Umbilical cord (tissue), 2 donors: ENCODE measurements around the gene SULT1A4. TPM values are rescaled to one million over a fixed set of nuclear protein-coding genes. Genes with fewer than 3 reads are reported as not detected.
"Not testable (repeated sequence)": the region's sequence is repeated elsewhere in the genome, so short reads cannot be mapped to it uniquely, and the experiment has no call there.

Experiments
- DNase-seq: peaks from one replicate; pipeline ENCODE4 v3.0.0-alpha.2; 2015; ENCODE audit warnings: low spot score
- total RNA-seq: library from RNA; depleted of rRNA; stranded (reverse); fragments of >200 nt; gene quantifications from one replicate; pipeline ENCODE4 v1.2.3, GENCODE V29; 2014; ENCODE audit warnings: low replicate concordance; ENCODE audit not compliant: insufficient read depth

The SULT1A4 gene
- 3.4 TPM for total RNA-seq

DNA sequence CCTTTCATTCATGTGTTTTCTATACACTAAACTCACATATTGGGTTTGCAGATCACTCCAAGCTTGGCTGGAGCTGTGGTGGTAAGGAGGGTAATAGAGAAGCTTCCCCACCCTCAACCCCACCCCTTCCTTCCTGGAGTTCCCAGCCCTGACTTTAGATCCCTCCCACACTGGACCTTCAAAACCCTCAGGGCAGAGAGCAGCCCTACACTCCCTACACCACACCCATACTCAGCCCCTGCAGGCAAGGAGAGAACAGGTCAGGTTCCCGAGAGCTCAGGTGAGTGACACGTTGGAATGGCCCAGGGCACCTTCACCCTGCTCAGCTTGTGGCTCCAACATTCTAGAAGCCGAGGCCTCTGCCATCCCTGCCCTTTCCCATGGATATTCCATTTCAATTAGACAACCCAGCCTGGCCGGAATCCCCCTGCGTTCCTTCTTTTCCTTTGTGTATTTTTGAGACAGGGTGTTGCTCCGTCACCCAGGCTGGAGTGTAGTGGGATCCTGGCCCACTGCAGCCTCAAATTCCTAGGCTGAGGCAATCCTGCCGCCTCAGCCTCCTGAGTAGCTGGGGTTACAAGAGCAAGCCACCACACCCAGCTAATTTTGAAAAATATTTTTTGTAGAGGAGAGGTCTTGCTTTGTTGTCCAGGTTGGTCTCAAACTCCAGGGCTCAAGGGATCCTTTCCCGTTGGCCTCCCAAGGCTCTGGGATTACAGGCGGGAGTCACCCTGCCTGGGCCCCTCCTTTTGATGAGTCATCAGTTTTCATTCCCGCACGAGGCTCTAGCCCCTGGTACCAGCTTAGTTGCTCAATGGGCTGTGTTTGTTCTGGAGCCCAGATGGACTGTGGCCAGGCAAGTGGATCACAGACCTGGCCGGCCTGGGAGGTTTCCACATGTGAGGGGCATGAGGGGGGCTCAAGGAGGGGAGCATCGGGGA is at the start of gene SULT1A4:
TSS of gene SULT1A4 (plus strand) at position 208 of the 941 bp plus-strand sequence. CDS start 1,473 bp downstream, outside the sequence.
- DNase-seq, result not testable (repeated sequence)

DNA sequence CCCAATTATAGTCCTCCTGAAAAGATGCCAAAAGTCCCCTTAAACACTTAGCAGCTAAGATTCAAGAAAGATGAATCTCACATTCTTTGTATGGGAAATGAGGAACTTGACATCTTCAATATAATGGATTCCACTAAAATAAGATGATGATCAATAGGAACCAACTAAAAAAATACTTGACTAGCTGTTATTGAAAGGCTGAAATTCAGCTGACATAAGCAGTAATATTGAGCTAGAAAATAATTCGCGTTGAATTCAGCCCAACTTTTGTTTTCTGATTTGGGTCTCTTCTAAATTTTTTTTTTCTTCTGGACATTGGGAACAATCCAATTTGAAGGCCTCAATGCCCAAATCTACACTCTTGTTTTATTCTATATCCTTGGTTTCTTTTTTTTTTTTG is 36.1 kb upstream of the SULT1A4 start:
- DNase-seq, result not testable (repeated sequence)

DNA sequence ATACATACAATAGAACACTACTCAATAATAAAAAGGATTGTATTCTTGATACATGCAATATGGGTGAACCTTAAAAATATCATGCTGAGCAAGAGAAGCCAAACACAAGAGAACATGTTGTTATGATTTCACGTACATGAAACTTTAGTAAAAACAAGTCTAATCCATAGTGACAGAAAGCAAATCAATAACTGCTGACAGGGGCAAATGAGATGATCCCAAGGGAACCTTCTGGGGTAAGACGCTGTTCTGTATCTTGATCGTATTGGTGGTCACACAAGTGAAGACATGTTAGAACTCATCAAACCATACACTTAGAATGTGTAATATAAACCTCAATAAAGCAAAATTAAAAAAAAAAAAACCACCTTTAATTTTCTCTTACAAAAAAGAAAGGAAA is 34.3 kb upstream of the SULT1A4 start:
- DNase-seq, result not testable (repeated sequence)

DNA sequence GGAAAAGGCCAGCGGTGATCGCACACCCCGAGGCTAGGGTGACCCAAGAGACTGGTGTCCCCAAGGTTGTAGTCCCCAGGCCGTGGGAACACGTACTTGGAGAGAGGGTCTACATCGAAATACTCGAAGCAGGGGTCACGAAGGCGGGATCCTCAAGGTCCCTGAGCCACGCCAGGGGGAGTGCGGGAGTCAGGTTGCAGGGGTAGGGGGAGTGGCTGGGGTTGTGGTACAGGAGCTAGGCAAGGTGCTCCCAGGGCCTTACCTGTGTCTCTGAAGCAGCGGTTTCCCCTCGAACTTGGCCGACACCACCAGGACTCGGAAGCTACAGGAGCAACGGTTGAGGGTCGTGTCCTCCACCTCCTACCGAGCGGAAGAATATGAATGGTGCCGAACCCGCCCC is 6.0 kb upstream of the SULT1A4 start:
- DNase-seq, result not testable (repeated sequence)

DNA sequence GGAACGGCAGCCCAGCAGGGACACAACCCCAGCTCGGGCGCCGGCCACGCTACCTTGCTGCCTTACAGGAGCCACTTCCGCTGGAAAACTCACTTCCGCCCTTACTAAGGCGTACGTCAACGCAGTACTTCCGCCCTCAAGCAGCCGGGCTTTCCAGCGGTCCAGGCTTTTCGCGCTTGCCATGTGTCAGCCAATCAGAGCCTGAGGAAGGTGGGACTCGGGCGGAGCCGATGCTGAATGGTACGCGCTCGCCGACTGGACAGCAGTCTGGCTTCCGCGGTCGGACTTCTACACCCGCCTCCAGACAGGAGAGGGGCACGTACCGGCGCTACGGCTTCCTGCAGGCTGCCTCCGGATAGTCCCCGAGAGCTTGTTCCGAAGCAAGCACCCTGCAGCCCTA is 5.4 kb upstream of the SULT1A4 start, which contains the start of the genes BOLA2 and SLX1B:
TSS of gene BOLA2 (minus strand) at position 83 of the 400 bp plus-strand sequence. CDS start 98 bp downstream, outside the sequence.
TSS of gene SLX1B (plus strand) at position 265 of the 400 bp plus-strand sequence.
- not testable (repeated sequence) for DNase-seq

GRCh38 chr16:29454828-29455227 is 4.9 kb upstream of the SULT1A4 start:
- DNase-seq, result not testable (repeated sequence)

GRCh38 chr16:29457660-29458059 is 2.1 kb upstream of the SULT1A4 start:
- DNase-seq, result not testable (repeated sequence)

DNA sequence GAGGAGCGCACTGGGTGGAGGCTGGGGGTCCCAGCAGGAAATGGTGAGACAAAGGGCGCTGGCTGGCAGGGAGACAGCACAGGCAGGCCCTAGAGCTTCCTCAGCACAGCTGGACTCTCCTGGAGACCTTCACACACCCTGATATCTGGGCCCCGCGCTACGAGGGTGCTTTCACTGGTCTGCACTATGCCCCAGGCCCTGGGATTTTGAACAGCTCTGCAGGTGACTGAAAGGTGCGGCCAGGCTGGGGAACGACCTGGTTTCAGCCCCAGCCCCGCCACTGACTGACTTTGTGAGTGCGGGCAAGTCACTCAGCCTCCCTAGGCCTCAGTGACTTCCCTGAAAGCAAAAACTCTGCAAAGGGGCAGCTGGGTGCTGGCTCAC is 926 bp downstream of the SULT1A4 start:
- DNase-seq, result not testable (repeated sequence)

- not testable (repeated sequence) for DNase-seq
These were observed 6.5 kb downstream of the SULT1A4 start for GRCh38 chr16:29465985-29466824.

DNA sequence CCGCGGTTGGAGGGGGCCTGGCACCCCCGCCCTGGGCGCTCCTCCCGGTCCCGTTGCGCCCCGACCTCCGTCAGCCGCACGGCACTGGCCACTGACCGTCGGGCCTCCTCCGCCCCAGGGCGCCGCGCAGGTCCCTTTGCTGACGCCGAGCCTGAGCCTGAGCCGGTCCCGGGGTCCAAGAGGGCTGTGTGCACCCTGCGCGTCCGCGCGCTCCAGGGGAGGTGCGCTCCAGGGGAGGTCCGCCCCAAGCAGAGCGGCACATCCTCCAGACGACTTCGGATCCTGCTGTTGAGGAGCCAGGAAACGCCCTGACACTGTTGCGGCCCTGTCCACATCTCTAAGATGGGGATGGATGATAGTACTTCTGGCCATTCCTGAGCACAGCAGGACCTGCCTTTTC is 7.2 kb downstream of the SULT1A4 start:
- not testable (repeated sequence) for DNase-seq

DNA sequence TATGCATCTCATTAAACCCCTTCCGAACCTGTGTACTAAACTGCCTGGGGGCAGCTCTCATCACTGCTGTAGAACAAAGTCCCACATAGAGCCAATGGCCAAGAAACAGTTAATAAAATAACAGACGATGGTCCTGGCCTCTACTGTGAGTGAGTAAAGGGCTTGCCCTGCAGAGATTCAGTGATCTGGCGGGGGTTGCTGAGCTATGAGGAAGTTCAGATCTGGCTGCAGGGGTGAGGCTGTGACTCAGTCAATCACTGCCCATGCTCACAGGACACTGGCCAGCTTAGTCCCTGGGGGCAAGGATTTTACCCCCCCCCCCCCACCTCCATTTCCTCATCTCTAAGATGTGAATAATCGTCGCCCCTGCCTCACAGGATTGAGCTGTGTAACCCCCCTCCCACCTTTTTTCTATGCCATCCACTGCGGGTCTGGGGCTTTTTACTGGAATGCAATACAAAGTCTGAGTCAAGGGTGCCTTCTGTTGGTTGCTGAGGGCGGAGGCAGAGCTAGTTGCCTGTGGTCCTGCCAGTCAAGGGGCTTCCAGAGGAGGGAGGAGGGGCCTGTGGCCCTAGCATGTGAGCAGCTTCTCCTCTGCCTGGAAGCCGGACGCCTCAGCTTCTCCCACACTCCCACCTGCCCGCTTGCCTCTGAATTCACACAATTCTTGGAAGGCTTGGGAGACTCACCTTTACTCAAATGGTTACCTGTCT is 8.1 kb downstream of the SULT1A4 start:
- not testable (repeated sequence) for DNase-seq

DNA sequence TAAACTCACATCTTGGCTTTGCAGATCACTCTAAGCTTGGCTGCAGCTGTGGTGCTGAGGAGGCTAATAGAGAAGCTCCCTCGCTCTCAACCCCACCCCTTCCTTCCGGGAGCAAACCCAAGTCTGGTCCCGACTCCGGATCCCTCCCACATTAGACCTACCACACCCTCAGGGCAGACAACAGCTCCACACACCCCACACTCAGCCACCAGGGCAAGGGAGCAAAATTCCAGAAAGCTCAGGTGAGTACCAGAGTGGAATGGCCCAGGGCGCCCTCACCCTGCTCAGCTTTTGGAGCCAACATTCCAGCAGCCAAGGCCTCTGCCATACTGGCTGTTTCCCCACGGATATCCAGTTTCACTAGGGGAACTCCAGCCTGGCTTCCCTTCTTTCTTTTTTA is 9.9 kb downstream of the SULT1A4 start:
- not testable (repeated sequence) for DNase-seq

DNA sequence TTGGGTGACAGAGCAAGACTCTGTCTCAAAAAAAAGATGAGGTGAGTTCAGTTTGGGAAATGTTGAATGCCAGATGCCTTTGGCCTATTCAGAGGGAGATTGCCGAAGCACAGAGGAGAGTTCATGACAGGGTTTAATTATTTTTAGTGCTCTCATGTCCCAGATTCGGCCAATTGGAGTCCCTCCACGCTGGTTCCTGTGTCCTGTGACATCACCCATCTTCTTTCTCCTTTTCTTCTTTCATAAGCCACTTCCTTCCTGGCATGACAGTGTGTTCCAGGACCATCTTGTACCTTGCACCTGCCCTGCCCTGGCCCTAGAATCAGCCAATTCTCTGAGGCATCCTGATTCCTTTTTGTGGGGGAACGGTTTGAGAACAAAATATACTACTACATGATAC is 12.4 kb downstream of the SULT1A4 start:
- not testable (repeated sequence) for DNase-seq

DNA sequence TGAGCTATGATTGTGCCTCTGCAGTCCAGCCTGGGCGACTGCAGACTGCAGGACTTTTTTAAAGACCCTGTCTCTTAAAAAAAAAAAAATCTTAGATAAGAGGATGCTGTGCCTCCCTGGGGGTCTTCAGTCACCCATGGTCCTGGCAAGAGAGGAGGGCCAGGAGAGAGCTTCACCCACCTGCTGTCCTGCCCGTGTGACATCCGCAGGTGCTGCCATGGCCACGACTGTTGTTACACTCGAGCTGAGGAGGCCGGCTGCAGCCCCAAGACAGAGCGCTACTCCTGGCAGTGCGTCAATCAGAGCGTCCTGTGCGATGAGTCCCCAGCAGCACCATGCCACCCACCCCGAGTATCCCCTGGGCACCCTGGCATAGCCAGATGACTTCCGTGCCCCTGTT is 22.6 kb downstream of the SULT1A4 start:
- DNase-seq, result not testable (repeated sequence)

- not testable (repeated sequence) for DNase-seq
These were observed 46.6 kb downstream of the SULT1A4 start, which contains the start of gene NPIPB12 for GRCh38 chr16:29506308-29506707. TSS of gene NPIPB12 (minus strand) at chr16:29506408.

Other genes starting within 250 kb of the SULT1A4 start
- 3.6 TPM for gene NPIPB11, start 53.2 kb upstream of the SULT1A4 start, total RNA-seq
- gene BOLA2, start 5.6 kb upstream of the SULT1A4 start, total RNA-seq, result 4.8 TPM
- gene SLX1B, start 5.4 kb upstream of the SULT1A4 start, total RNA-seq, result 10.8 TPM
- gene NPIPB12, start 46.5 kb downstream of the SULT1A4 start, total RNA-seq, result 11.8 TPM
- gene SPN, start 203.3 kb downstream of the SULT1A4 start, total RNA-seq, result 0.96 TPM
- gene QPRT, start 219.3 kb downstream of the SULT1A4 start, total RNA-seq, result 56.3 TPM